Panc1 (cell line): ENCODE measurements around the gene THSD7A. TPM values are rescaled to one million over a fixed set of nuclear protein-coding genes. Genes with fewer than 3 reads are reported as not detected.

Source experiments
- ATAC-seq: fragments of 200-7000 bp; cut with Tn5 transposase; 2 replicates; pipeline ENCODE4 v1.9.1; 2020; ENCODE audit warnings: mild to moderate bottlenecking, moderate library complexity
- BruUV-seq: library from RNA; stranded (reverse); fragments of 400-500 nt; replicated peaks from 2 replicates; lab custom pipeline; 2021; lab: Mats Ljungman, UMichigan
- CTCF ChIA-PET: fragments of 300-600 bp; sonication (Branson Sonifier 250); formaldehyde crosslinking; loops from one replicate; lab custom pipeline; 2022; ENCODE audit warnings: antibody characterized with exemption; lab: Charles Lee
- POLR2A ChIA-PET: fragments of 300-600 bp; sonication (Branson Sonifier 250); formaldehyde crosslinking; loops from one replicate; lab custom pipeline; 2022; ENCODE audit warnings: antibody characterized with exemption; lab: Charles Lee
- DNase-seq: peaks from one replicate; pipeline ENCODE4 v3.0.0-alpha.2; 2010; ENCODE audit warnings: low read depth, low spot score
- H3K27ac ChIP-seq: 2 replicates; pipeline ENCODE4 v1.5.1; 2011; ENCODE audit warnings: mild to moderate bottlenecking, low read length, inconsistent platforms
- H3K27me3 ChIP-seq: fragments of 200-500 bp; sonication (Bioruptor generic); 2 replicates; pipeline ENCODE4 v1.6.0; 2014; ENCODE audit warnings: low read length, inconsistent platforms; ENCODE audit not compliant: control insufficient read depth, insufficient read depth
- H3K36me3 ChIP-seq: fragments of 200-500 bp; sonication (Bioruptor generic); 2 replicates; pipeline ENCODE4 v1.5.1; 2014; ENCODE audit warnings: inconsistent platforms, mild to moderate bottlenecking, low read length, moderate library complexity; ENCODE audit not compliant: control insufficient read depth, insufficient read depth
- H3K4me1 ChIP-seq: 2 replicates; pipeline ENCODE4 v1.5.1; 2011; ENCODE audit warnings: inconsistent platforms, mild to moderate bottlenecking, low read length, moderate library complexity; ENCODE audit not compliant: control insufficient read depth, insufficient read depth
- H3K4me3 ChIP-seq, 2 experiments: 2 replicates each; pipeline ENCODE4 v1.5.1; 2011 to 2012; ENCODE audit warnings: low read depth in 2 of 2, low read length in 2 of 2, mild to moderate bottlenecking in 2 of 2, inconsistent platforms in 1 of 2, moderate library complexity in 1 of 2
- H3K9me3 ChIP-seq: fragments of 200-500 bp; sonication (Bioruptor generic); 2 replicates; pipeline ENCODE4 v1.5.1; 2014; ENCODE audit warnings: low read depth, mild to moderate bottlenecking, inconsistent platforms, low read length, moderate library complexity; ENCODE audit not compliant: control insufficient read depth, insufficient read depth
- CTCF ChIP-seq: fragments of 450-650 bp; IDR thresholded peaks from 2 replicates; pipeline ENCODE4 v1.5.1; 2017; ENCODE audit warnings: mild to moderate bottlenecking
- POLR2AphosphoS5 ChIP-seq: IDR thresholded peaks from 2 replicates; pipeline ENCODE4 v1.6.1; 2012; ENCODE audit warnings: mild to moderate bottlenecking, low read depth, low read length, moderate library complexity
- REST ChIP-seq, 2 experiments: IDR thresholded peaks; 2 replicates each; pipeline ENCODE4 v1.6.1; 2011 to 2012; ENCODE audit warnings: low read depth in 2 of 2, control low read depth in 1 of 2, low read length in 1 of 2, mild to moderate bottlenecking in 1 of 2, moderate library complexity in 1 of 2; ENCODE audit not compliant: insufficient read depth in 1 of 2
- SIN3A ChIP-seq: IDR thresholded peaks from 2 replicates; pipeline ENCODE4 v1.6.1; 2012; ENCODE audit warnings: low read depth, mild to moderate bottlenecking, low read length, moderate library complexity, borderline replicate concordance; ENCODE audit not compliant: insufficient read depth
- TCF7L2 ChIP-seq: IDR thresholded peaks from 2 replicates; pipeline ENCODE4 v1.6.1; 2011; ENCODE audit warnings: mild to moderate bottlenecking, low read depth, low read length, inconsistent platforms
- in situ Hi-C: cut with HindIII; loops from 2 replicates; pipeline ENCODE4 v1.10.0; 2016; ENCODE audit warnings: low sequenced_read_pairs, low pct_unique_long_range_greater_than_20kb
- intact Hi-C: fragments of 100-400 bp; cut with micrococcal nuclease; formaldehyde crosslinking; loops from one replicate; pipeline ENCODE4 v1.10.0; 2022; ENCODE audit not compliant: unreplicated experiment
- total RNA-seq: library from RNA; stranded (reverse); gene quantifications from one replicate; pipeline ENCODE4 v1.2.1, GENCODE V29; 2021; ENCODE audit not compliant: unreplicated experiment

THSD7A gene
- total RNA-seq, 1 experiment from 2014 or later = 38.6 TPM

GRCh38 chr7:11529382-11529781 is 302.6 kb downstream of the THSD7A start:
- intact Hi-C loops = no loop called here
- H3K9me3 ChIP-seq = no peaks in the 10 kb centered on the region
- H3K36me3 ChIP-seq = no peaks in the 10 kb centered on the region
- no peak overlapping the region for H3K27ac ChIP-seq
- no peaks in the 10 kb centered on the region for H3K4me1 ChIP-seq
- no TSS peak for BruUV-seq
- no peaks in the 10 kb centered on the region for H3K27me3 ChIP-seq
- ATAC-seq = no peak
- DNase-seq = no peak
- ChIA-PET POLR2A (no interaction called here), CTCF (no interaction called here)
- TF ChIP-seq CTCF (no peak), REST (IDR thresholded peaks at IDR 0.05; ENCODE audit: insufficient read depth in 1 of 2, low read depth in 2 of 2, low read length in 1 of 2) (no peak), POLR2AphosphoS5 (no peak), SIN3A (no peak), TCF7L2 (no peak)
- H3K4me3 ChIP-seq = no peak overlapping the region
- in situ Hi-C loops = no loop called here

GRCh38 chr7:11527707-11528106 is 304.3 kb downstream of the THSD7A start:
- TF ChIP-seq CTCF (no peak), POLR2AphosphoS5 (no peak), REST (IDR thresholded peaks at IDR 0.05; ENCODE audit: insufficient read depth in 1 of 2, low read depth in 2 of 2, low read length in 1 of 2) (no peak), SIN3A (no peak), TCF7L2 (no peak)
- Histone ChIP-seq H3K4me3 (no peak overlapping the region), H3K36me3 (no peaks in the 10 kb centered on the region), H3K27ac (no peak overlapping the region), H3K4me1 (no peaks in the 10 kb centered on the region), H3K27me3 (no peaks in the 10 kb centered on the region), H3K9me3 (no peaks in the 10 kb centered on the region)
- no TSS peak for BruUV-seq
- POLR2A ChIA-PET = no interaction called here
- CTCF ChIA-PET = no interaction called here
- ATAC-seq (no peak), DNase-seq (no peak)
- in situ Hi-C loops = no loop called here
- intact Hi-C loops = no loop called here
